GM19351 (cell line): ENCODE data around the gene SLC12A6.

ENCODE experiments used
- ATAC-seq: cut with Tn5 transposase; IDR thresholded peaks from one replicate; pipeline ENCODE4 v1.9.1; 2021; ENCODE audit warnings: mild to moderate bottlenecking, moderate library complexity; ENCODE audit not compliant: unreplicated experiment

The SLC12A6 gene

DNA sequence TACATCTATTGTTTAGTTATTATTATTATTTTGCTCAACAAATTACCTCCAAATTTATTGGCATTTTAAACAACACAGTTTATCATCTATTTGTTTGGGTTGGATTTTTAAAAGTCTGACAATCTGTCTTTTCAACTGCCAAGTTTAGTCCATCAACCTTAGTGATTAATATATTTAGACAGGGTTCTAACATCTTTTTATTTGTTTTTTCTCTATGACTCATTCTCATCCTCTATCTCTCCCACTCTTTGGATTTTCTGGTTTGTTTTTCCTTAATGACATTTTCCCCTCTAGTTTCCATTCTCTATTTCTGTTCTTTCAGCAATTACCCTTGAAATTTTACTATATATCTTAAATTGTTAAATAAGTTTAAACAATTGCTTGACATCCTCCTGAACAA lies 70.8 kb downstream of the SLC12A6 start:
- ATAC-seq: no peak

DNA sequence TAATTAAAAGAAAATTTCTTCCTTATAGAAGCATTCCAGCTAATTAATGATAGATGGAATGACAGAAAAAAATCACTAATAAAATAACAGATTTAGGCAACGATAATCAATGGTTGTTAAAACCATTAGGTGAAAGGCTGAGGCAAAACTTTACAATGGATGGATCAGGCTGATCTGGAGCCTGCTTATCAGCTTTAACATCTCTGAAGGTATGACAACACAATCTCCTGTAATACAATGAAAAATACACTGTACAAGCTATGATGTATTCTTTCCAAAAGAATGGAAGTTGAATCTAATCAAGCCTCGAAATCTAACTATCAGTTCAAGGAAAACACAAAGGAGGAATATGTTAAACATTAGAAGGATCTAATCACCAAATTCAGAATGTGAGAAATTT lies 73.5 kb downstream of the SLC12A6 start:
- ATAC-seq: no peak

DNA sequence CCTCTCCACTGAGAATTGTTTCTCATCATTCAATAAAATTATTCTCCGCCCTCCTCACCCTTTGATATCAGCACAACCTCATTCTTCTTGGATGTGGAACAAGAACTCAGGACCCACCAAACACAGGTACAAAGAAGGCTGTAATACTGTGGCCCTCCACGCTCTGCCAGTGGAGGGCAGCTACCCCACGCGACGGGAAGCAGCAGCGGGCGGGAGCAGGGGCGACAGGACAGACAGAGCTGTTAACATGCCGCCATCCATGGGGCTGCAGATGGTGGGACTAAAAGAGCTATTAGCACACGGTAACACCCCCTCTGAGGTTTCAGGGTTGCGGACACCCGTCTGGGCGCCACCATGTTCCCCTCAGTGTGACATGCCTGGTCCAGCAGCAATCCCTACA lies 75.2 kb downstream of the SLC12A6 start:
- no peak for ATAC-seq

DNA sequence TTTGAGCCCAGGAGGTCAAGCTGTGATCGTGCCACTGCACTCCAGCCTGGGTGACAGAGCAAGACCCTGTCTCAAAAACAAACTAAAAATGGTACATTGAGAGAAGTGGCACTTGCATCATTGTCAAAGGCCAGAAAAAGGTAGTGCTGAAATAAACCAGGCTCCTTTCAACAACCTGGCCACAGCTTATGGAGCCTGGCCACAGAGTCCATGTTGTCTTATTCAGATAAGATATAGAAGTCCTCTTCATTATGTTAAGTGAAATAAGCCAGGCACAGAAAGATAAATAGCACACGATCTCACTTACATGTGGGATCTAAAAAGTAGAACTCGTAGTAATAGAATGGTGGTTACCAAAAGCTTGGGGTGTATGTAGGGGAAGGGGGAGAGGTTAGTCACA lies 78.0 kb downstream of the SLC12A6 start:
- no peak for ATAC-seq

DNA sequence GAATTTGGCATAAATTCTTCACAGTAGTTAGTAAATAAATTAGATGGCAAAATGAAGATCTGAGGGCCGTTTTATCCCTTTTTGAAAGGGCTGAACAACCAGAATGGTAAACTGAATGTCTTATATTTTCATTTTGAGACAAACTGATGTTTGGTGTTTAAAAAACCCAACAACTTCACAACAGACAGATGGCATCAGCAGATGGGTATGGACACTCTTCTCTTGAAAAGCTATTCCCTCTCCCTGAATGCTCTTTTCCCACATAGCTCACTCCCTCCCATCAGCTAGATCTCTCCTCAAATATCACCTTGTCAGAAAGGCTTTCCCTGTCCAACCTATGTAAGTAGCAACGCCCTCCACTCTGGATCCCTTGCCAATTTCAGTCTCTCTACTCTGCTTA lies 79.4 kb downstream of the SLC12A6 start:
- ATAC-seq: no peak

DNA sequence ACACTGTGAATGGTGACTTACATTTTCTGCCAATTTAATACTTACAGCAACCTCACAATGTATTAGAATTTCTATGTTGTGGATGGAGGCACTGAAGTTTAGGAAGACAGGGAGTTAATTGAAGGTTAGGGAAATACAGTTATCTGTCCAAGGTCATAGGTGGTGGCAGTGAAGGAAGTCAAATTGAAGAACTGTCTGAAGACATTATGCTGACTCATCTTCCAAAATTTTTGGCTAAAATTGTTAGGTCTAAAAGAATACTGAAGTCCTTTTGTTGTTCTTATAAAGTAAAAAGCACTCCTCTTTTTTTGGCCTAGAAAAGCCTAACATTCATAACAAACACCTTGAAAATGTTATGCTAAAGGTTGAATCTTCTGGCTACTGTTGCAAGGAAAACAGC lies 85.0 kb downstream of the SLC12A6 start:
- ATAC-seq: no peak

DNA sequence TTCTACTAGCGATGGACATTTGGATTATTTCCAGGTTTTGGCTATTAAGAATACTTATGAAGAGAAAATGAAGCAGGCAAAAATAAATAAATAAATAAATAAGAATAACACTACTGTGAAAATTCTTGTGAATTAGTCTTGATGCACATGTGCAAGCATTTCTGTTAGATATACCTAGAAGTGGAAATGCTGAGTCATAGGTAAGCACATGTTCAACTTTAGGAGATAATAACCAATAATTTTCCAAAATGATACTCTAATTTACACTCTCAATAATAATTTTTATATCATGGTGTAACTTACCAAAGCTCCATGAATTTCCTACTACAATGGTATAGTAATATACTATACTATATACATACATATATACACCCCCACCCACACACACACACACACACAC lies 89.4 kb downstream of the SLC12A6 start:
- ATAC-seq: no peak

DNA sequence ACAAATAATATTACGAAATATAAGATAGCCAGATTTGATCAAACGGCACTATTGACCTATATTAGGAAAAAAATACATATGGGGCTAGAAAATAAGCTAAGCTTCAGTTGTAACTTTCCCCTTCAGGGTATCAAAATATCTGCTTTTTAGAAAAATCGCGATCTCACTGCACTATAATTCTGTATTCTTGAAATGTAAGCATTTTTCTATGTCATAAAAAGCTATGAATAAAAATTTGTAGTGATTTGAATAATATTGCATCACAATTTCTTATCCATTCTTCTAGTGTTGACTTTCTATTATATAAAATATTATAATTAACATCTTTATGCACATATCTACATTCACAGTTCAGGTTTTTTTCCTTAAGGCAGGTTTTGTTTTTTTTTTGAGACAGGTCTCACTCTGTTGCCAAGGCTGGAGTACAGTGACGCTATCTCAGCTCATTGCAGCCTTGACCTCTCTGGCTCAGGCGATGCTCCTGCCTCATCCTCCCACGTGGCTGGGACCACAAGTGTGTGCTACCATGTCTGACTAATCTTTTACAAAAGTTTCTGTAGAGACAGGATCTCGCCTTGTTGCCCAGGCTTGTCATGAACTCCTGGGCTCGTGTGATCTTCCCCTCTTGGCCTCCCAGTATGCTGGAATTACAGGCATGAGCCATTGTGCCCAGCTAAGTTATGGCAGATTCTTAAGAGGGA lies 91.2 kb downstream of the SLC12A6 start:
- ATAC-seq: no peak

DNA sequence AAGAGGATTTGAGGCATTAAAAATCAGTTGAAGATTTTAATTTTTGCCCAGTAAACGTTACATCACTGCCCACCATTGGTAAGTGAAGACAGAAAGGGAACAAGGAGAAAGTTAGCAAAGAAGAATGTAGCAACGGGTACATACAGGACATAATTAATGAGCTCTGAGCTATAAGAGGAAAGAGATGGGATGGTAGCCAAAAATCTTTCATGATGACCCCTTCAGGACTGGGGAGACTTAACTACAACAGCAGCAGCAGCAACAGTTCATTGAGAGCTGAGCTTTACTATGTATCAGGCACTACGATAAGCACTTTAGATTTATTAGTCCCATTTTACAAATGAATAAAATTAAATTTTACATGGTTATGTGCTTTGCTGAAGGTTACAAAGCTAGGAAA lies 94.4 kb downstream of the SLC12A6 start:
- no peak for ATAC-seq

DNA sequence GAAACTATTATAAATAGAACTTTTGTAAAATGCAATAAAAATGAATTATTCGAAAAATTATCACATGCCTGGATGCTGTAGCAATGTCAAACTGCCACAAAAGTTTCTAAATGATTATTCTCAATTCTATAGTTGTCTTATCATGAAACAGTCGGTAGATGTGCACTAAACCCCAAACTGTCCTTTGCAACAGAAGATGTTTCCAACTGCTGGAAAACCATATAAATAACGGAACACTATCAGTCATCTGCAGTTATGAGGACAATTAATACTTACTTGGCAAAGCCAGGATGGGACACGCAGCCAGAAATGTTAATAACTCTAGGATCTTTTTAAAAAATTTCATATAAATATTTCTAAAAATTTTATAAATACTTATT lies 95.3 kb downstream of the SLC12A6 start:
- ATAC-seq: no peak

DNA sequence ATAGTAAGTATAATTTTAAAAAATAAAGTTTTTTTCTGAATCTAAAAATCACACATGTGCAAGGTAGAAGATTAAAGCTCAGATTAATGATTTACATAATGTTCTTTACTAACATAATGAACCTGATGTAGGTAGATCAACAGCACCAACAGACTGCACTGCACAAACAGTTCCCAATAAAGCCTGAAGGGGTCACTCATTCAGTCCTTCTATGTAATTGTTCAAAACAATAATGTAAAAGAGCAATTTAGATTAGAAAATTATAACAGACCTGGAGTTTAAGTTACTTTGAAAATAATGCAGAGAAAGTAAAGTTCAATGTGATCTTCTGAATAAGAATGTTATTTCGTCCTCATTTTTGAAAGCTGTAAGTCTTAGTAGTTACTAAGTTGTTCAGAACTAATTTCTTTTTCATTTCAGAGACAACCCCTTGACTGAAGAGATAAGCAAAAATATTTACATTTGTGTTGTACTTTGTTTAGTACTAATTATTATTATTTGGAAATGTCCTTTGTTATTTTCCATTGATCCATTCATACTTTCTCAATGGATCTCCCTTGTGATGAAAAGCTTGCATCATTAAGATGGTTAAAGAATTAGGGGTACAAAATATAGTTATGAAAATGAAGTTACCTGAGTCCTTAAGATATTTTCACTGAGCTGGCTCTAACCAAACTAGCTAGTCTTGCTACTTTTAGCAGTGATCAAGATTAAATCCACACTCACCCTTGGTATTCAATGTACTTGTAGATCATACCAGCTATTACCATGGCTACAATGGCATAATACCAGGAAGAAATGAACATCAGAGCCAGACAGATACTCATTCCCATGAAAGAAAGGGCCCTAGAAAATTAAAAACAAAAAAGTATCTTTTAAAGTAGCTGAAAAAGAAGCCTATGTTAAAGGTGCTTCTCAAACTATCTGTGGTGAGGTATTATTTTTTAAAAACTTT lies 95.9 kb downstream of the SLC12A6 start:
- no peak for ATAC-seq

DNA sequence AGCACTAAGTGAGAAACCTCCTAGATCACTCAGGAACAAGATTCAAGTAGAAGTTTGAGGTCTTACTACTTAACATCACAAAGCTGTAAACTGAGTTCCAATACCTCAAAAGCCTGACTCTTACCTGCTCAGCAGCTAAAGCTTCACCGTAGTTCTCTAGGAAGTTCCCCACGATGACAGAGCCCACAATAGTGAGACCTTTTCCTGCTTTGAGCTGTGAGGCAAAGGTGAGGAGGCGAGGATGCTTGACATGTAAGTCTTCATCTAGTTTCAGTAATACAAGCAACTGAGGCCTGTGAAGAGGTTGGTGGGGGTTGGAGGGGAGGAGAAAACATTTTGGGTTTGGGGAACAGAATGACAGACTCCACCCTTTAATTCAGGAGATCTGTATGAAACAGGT lies 97.0 kb downstream of the SLC12A6 start:
- ATAC-seq: no peak

DNA sequence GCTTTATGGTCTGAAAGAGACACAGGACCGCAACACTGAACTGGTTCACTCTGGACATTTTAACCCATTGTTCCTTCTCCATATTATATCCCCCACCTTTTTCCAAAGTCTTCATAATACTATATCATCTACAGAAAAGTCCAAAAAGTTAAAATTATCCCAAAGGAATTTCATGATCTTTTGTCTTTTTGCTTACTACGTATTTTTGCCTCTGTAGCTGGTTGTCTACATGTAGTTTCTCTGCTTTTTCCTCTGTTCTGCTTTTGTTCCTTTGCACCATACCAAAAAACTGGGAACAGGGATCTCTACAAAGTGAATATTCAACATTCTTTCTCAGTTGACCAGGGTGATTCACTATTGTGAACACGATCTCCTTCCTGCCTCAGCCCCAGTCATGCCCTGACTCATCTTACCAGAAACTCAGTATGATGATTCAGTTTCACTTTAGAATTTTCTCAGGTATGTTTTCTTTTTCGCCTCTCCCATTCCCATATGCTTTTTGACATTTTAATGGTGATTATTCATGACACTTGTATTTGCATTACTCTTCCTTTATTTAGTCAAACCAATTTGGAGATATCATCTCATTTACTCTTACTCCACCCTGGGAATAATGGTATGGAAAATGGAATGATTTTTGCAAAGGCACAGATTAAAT lies 98.3 kb downstream of the SLC12A6 start:
- ATAC-seq: no peak

DNA sequence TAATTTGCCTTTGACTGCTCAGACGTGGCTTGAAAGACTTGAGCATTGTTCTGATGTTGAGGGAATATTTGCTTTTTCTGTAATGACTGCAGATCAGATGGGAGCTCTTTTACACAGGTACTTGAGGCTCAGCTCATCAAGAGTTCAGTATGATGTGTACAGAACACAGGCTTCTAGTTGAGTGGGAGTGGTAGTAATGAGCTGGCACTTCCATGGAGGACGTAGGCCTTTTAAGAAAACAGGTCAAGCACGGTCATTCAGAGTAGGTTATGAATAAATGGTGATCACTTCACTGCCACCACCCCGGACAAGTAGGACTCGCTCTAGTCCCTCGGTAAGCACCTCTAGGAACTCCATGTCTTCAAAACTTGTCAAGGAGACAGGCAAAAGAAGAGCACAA lies 104.0 kb downstream of the SLC12A6 start:
- no peak for ATAC-seq

DNA sequence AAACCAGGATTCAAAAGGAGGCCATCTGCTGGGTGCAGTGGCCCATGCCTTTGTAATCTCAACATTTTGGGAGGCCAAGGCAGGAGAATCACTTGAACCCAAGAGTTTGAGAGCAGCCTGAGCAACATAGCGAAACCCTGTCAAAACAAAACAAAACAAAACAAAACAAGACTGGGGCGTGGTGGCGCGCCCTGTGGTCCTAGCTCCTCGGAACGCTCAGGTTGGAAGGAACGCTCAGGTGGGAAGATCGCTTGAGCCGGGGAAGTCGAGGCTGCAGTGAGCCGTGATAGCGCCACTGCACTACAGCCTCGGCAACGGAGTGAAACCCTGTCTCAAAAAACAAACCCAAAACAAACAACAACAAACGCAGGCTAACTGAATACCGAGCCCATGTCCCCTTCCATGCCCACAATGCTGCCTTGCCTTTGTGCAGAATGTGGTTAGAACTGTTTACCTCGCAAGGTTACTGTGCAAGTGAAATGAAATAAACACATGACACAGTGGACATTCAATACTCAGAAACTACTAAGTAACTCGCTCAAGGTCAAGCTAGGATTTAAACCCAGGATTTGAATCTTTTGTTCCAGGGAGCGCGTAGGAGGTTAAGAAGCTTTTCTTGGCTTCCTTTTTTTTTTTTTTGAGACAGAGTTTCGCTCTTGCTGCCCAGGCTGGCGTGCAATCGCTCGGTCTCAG lies 113.5 kb downstream of the SLC12A6 start:
- ATAC-seq: peak; percentile 17

DNA sequence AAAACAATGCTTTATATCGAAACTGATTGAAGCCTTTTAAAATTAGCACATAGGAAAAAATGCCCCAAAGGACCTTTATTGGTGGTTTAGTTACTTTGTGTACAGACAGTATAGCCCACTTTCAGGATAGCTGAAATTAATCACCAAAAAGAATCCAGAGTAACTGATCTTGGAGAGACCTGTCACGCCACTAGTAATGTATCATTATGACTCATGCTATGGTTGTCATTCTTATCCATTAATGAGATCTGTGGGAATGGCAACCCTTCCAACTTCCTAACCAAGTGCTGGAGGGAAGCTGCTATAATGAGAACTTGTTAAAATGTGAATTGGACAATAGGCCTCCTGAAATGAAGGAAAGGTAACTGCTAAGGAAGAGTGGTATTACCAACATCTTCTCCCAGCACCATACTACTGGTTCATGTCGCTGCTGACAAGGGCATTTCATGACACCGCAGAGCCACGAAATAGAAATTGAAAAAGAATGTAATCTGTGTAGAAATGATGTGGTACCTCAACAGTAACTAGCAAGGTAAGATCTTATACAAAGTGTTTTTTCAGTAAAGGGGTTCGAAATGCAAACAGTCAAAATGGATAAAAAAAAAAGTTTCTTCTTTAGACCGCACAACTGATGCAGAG lies 119.9 kb downstream of the SLC12A6 start:
- no peak for ATAC-seq

DNA sequence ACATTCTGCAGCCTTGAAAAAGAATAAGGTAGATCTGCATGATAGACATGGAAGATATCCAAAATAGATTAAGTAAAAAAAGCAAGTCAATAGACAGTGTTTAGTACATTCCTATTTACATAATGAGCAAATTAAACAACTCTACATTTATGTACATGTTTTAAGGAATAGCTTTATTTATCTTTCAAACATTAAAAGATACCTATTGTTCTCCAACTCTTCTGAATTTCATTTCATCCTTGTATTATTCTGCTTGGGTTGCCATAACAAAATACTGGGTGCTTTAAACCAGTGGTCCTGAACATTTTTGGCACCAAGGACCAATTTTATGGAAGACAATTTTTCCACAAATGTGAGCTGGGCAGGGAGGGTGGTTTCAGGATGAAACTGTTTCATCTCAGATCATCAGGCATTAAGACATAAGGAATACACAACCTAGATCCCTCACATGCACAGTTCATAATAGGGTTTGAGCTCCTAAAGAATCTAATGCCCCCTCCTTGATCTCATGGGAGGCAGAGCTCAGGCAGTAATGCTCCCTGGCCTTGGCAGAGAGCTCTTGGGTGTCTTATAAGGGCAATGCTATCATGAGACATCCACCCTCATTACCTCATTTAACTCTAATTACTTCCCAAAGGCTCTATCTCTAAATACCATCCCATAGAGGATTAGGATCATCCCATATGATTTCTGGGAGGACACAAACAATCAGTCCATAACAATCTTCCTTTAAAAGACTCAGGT lies 120.9 kb downstream of the SLC12A6 start:
- no peak for ATAC-seq

DNA sequence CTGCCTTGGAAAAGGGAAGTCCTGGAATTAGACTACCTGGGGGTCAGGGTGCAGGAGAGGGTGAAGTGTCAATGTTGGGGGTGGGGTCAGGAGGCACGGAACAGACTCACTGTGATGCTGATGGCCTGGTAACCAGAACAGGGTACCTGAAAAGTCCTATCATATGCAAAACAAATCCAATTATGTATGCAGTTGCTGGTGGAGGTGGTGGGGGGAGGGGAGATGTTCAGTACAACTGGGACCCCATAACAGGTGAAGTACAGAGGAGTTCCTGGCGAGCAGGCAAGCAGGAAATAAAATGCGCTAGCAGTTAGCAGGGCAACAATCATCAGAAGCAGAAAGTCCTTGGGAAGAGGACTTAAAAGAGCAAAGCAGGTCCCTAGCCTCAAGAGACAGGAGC lies 123.4 kb downstream of the SLC12A6 start:
- ATAC-seq: no peak

DNA sequence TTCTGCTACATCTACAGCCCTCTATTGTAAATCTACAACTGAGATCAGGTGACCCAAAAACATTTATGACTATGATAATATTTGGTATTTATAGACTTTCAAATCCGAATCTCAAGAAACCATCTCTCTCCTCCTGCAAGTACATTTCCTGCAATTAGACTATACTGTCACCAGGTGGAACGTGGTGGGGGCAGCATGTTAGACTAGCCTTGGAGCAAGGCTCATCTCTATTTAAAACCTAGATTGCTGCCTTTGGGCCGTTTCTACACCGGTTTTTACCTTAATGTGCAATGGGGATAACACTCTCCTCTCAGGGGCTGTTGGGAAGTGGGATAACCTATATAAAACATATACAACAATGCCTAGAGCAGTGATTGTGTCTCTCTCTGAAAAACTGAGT lies 123.9 kb downstream of the SLC12A6 start:
- no peak for ATAC-seq
